ENCODE results near the gene SH3RF3.

SH3RF3 gene

GRCh38 chr2:109288544-109289368, 159.8 kb downstream of the SH3RF3 start:
- no peak for DNase-seq

- DNase-seq = no peak
Observed at GRCh38 chr2:109289504-109290222, 160.7 kb downstream of the SH3RF3 start.

- no peak for DNase-seq
Observed at GRCh38 chr2:109290887-109291643, 162.1 kb downstream of the SH3RF3 start.

- no peak for DNase-seq
Observed at GRCh38 chr2:109292386-109292785, 163.4 kb downstream of the SH3RF3 start.

- DNase-seq = no peak
Observed at GRCh38 chr2:109293663-109294062, 164.7 kb downstream of the SH3RF3 start.

GRCh38 chr2:109294523-109294922, 165.5 kb downstream of the SH3RF3 start:
- DNase-seq = no peak

- no peak for DNase-seq
Observed at GRCh38 chr2:109295070-109295780, 166.2 kb downstream of the SH3RF3 start.

GRCh38 chr2:109295781-109296117, 166.7 kb downstream of the SH3RF3 start:
- no peak for DNase-seq

GRCh38 chr2:109297566-109298490, 168.8 kb downstream of the SH3RF3 start:
- DNase-seq = no peak

GRCh38 chr2:109298851-109299250, 169.8 kb downstream of the SH3RF3 start:
- DNase-seq = no peak

- DNase-seq = no peak
Observed at GRCh38 chr2:109299536-109299935, 170.5 kb downstream of the SH3RF3 start.

- no peak for DNase-seq
Observed at GRCh38 chr2:109300582-109300981, 171.6 kb downstream of the SH3RF3 start.

- no peak for DNase-seq
Observed at GRCh38 chr2:109301746-109302145, 172.7 kb downstream of the SH3RF3 start.

- DNase-seq = no peak
Observed at GRCh38 chr2:109302319-109302718, 173.3 kb downstream of the SH3RF3 start.

GRCh38 chr2:109304242-109304641, 175.2 kb downstream of the SH3RF3 start:
- DNase-seq = no peak

- no peak for DNase-seq
Observed at GRCh38 chr2:109304731-109305470, 175.9 kb downstream of the SH3RF3 start.

- peak; percentile 26 for DNase-seq
Observed at GRCh38 chr2:109305490-109306167, 176.6 kb downstream of the SH3RF3 start.

GRCh38 chr2:109306190-109306589, 177.2 kb downstream of the SH3RF3 start:
- DNase-seq = no peak

- DNase-seq = no peak
Observed at GRCh38 chr2:109311771-109312170, 182.8 kb downstream of the SH3RF3 start.

GRCh38 chr2:109312902-109313301, 183.9 kb downstream of the SH3RF3 start:
- no peak for DNase-seq

Measured in right kidney (tissue), 1 donor.